OCI-LY3 (cell line): ENCODE results near the gene KCNN2.

ENCODE experiments used
- H2AFZ ChIP-seq: fragments of 200-600, 300-600 bp; shearing (Covaris generic); 2 replicates; pipeline ENCODE4 v1.6.0; 2014; ENCODE audit warnings: antibody characterized with exemption, low read depth, low read length
- H3K27ac ChIP-seq: fragments of 200-600, 300-600 bp; sonication (generic); 2 replicates; pipeline ENCODE4 v1.5.1; 2014; ENCODE audit warnings: mild to moderate bottlenecking, low read length, moderate library complexity, mixed read lengths
- H3K27me3 ChIP-seq: fragments of 200-600, 300-600 bp; sonication (generic); 2 replicates; pipeline ENCODE4 v1.6.1; 2014; ENCODE audit warnings: low read depth, low read length, mixed read lengths
- H3K36me3 ChIP-seq: fragments of 200-600, 300-600 bp; sonication (generic); replicated peaks from 2 replicates; pipeline ENCODE3; 2014; ENCODE audit warnings: low read depth, low read length, mixed read lengths
- H3K4me1 ChIP-seq: fragments of 300-600, 200-600 bp; sonication (generic); 2 replicates; pipeline ENCODE4 v1.6.1; 2014; ENCODE audit warnings: low read length, mixed read lengths
- H3K4me2 ChIP-seq: fragments of 200-600, 300-600 bp; sonication (generic); 2 replicates; pipeline ENCODE4 v1.6.1; 2014; ENCODE audit warnings: low read length, mixed read lengths
- H3K4me3 ChIP-seq: fragments of 300-600, 200-600 bp; sonication (generic); 2 replicates; pipeline ENCODE4 v1.5.1; 2014; ENCODE audit warnings: antibody characterized with exemption, mild to moderate bottlenecking, low read length, moderate library complexity
- H3K79me2 ChIP-seq: fragments of 300-600, 200-600 bp; shearing (Covaris generic); 2 replicates; pipeline ENCODE4 v1.6.1; 2014; ENCODE audit warnings: mild to moderate bottlenecking, low read length, mixed read lengths
- H3K9ac ChIP-seq: fragments of 300-600, 200-600 bp; shearing (Covaris generic); 2 replicates; pipeline ENCODE4 v1.6.0; 2014; ENCODE audit warnings: mild to moderate bottlenecking, low read length, moderate library complexity
- H3K9me3 ChIP-seq: fragments of 200-600, 300-600 bp; shearing (Covaris generic); 2 replicates; pipeline ENCODE4 v1.6.1; 2014; ENCODE audit warnings: low read length, mixed read lengths; ENCODE audit not compliant: insufficient read depth
- H4K20me1 ChIP-seq: fragments of 200-600, 300-600 bp; sonication (generic); 2 replicates; pipeline ENCODE4 v1.6.1; 2016; ENCODE audit warnings: low read length, mixed read lengths; ENCODE audit not compliant: insufficient read depth
- EZH2phosphoT487 ChIP-seq: fragments of 200-600 bp; shearing (Covaris generic); IDR thresholded peaks from 2 replicates; pipeline ENCODE4 v1.6.1; 2018; ENCODE audit warnings: antibody characterized with exemption, mixed run types, low read depth
- TF ChIP-seq, protein P1 (sequence below): fragments of 200-600, 300-600 bp; sonication (generic); IDR thresholded peaks from 2 replicates; pipeline ENCODE4 v1.5.1; 2014; ENCODE audit warnings: antibody characterized with exemption, low read length, low read depth

KCNN2 gene

DNA sequence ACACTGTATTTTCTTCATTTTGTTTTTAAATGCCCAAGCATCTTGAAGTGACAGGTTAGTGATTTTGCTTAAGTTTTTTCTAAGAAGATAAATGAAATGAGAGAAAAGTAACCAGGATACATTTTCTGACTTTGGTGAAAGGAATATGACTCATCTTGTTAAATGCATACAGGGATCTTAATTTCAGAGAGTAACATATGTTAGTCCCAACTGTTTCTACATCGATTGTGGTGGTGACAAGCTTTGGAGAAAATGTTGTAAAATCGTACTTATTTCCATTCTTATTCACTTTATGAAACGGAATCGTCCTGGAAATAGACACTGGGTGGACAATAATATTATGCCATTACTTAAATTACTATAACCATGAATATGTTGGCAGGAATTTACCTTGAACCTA, 107.5 kb downstream of the KCNN2 start:
- Histone ChIP-seq H3K4me2 (no peak overlapping the region), H3K9ac (no peak overlapping the region), H3K4me1 (no peaks in the 10 kb centered on the region), H3K4me3 (no peak overlapping the region), H3K36me3 (no peaks in the 10 kb centered on the region), H2AFZ (no peak overlapping the region), H3K9me3 (no peaks in the 10 kb centered on the region), H3K27ac (no peak overlapping the region), H3K27me3 (no peaks in the 10 kb centered on the region), H4K20me1 (no peaks in the 10 kb centered on the region), H3K79me2 (no peaks in the 10 kb centered on the region)
- TF ChIP-seq, protein P1, sequence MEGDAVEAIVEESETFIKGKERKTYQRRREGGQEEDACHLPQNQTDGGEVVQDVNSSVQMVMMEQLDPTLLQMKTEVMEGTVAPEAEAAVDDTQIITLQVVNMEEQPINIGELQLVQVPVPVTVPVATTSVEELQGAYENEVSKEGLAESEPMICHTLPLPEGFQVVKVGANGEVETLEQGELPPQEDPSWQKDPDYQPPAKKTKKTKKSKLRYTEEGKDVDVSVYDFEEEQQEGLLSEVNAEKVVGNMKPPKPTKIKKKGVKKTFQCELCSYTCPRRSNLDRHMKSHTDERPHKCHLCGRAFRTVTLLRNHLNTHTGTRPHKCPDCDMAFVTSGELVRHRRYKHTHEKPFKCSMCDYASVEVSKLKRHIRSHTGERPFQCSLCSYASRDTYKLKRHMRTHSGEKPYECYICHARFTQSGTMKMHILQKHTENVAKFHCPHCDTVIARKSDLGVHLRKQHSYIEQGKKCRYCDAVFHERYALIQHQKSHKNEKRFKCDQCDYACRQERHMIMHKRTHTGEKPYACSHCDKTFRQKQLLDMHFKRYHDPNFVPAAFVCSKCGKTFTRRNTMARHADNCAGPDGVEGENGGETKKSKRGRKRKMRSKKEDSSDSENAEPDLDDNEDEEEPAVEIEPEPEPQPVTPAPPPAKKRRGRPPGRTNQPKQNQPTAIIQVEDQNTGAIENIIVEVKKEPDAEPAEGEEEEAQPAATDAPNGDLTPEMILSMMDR, result no peak
- no peak for TF ChIP-seq EZH2phosphoT487

- H2AFZ ChIP-seq, result no peak overlapping the region
- H4K20me1 ChIP-seq, result no peaks in the 10 kb centered on the region
Measured at GRCh38 chr5:114471529-114471928, 109.7 kb downstream of the KCNN2 start.

GRCh38 chr5:114473541-114473940, 111.7 kb downstream of the KCNN2 start:
- Histone ChIP-seq H3K27ac (no peak overlapping the region), H3K4me3 (no peak overlapping the region), H3K4me2 (no peak overlapping the region), H3K9ac (no peak overlapping the region), H3K36me3 (no peaks in the 10 kb centered on the region), H2AFZ (no peak overlapping the region), H3K9me3 (no peaks in the 10 kb centered on the region), H3K27me3 (no peaks in the 10 kb centered on the region), H4K20me1 (no peaks in the 10 kb centered on the region), H3K4me1 (no peaks in the 10 kb centered on the region), H3K79me2 (no peaks in the 10 kb centered on the region)
- TF ChIP-seq, protein P1, result no peak
- TF ChIP-seq EZH2phosphoT487, result no peak

More at GRCh38 chr5:114471529-114471928, 109.7 kb downstream of the KCNN2 start:
- Histone ChIP-seq H3K79me2 (no peaks in the 10 kb centered on the region), H3K27ac (no peak overlapping the region), H3K4me2 (no peak overlapping the region), H3K9me3 (no peaks in the 10 kb centered on the region), H3K4me3 (no peak overlapping the region), H3K36me3 (no peaks in the 10 kb centered on the region), H3K4me1 (no peaks in the 10 kb centered on the region), H3K27me3 (no peaks in the 10 kb centered on the region), H3K9ac (no peak overlapping the region)
- no peak for TF ChIP-seq EZH2phosphoT487
- TF ChIP-seq, protein P1, result no peak

DNA sequence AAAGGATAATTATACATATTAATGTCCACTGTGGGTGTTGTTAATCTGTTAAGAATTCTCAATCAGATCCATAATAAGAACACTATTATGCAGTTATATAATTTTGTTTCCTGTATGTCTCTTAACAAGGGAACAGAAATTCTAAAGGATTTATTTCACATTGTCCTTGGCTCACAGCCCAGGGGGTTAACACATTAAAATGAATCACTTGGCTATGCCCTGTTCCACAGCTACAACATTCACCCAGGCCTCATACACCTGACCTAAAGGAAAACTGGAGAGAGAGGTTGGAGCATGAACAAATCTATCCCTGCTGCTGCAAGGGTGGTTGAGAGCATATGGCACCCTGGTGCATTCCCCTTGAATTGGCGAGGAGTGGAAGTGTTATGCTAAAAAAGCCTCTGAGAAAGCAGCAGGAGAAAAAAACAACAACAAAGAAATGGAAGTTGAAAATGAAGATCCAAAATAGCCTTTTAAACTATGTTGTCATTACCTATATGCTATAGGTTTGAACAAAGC, 116.0 kb downstream of the KCNN2 start:
- no peaks in the 10 kb centered on the region for H3K79me2 ChIP-seq
- no peaks in the 10 kb centered on the region for H3K36me3 ChIP-seq
- TF ChIP-seq EZH2phosphoT487, result no peak
- TF ChIP-seq, protein P1, result no peak
- no peak overlapping the region for H3K4me3 ChIP-seq
- no peak overlapping the region for H3K4me2 ChIP-seq
- H4K20me1 ChIP-seq, result no peaks in the 10 kb centered on the region
- H3K9me3 ChIP-seq, result no peaks in the 10 kb centered on the region
- H3K27ac ChIP-seq, result no peak overlapping the region
- no peaks in the 10 kb centered on the region for H3K27me3 ChIP-seq
- no peaks in the 10 kb centered on the region for H3K4me1 ChIP-seq
- no peak overlapping the region for H2AFZ ChIP-seq
- H3K9ac ChIP-seq, result no peak overlapping the region
